OCI-LY3 (cell line): Measurements from ENCODE around the gene TAS2R39.

ENCODE experiments used
- H2AFZ ChIP-seq: fragments of 200-600, 300-600 bp; shearing (Covaris generic); 2 replicates; pipeline ENCODE4 v1.6.0; 2014; ENCODE audit warnings: antibody characterized with exemption, low read depth, low read length
- H3K27ac ChIP-seq: fragments of 200-600, 300-600 bp; sonication (generic); 2 replicates; pipeline ENCODE4 v1.5.1; 2014; ENCODE audit warnings: mild to moderate bottlenecking, low read length, moderate library complexity, mixed read lengths
- H3K27me3 ChIP-seq: fragments of 200-600, 300-600 bp; sonication (generic); 2 replicates; pipeline ENCODE4 v1.6.1; 2014; ENCODE audit warnings: low read depth, low read length, mixed read lengths
- H3K36me3 ChIP-seq: fragments of 200-600, 300-600 bp; sonication (generic); replicated peaks from 2 replicates; pipeline ENCODE3; 2014; ENCODE audit warnings: low read depth, low read length, mixed read lengths
- H3K4me1 ChIP-seq: fragments of 300-600, 200-600 bp; sonication (generic); 2 replicates; pipeline ENCODE4 v1.6.1; 2014; ENCODE audit warnings: low read length, mixed read lengths
- H3K4me2 ChIP-seq: fragments of 200-600, 300-600 bp; sonication (generic); 2 replicates; pipeline ENCODE4 v1.6.1; 2014; ENCODE audit warnings: low read length, mixed read lengths
- H3K4me3 ChIP-seq: fragments of 300-600, 200-600 bp; sonication (generic); 2 replicates; pipeline ENCODE4 v1.5.1; 2014; ENCODE audit warnings: antibody characterized with exemption, mild to moderate bottlenecking, low read length, moderate library complexity
- H3K79me2 ChIP-seq: fragments of 300-600, 200-600 bp; shearing (Covaris generic); 2 replicates; pipeline ENCODE4 v1.6.1; 2014; ENCODE audit warnings: mild to moderate bottlenecking, low read length, mixed read lengths
- H3K9ac ChIP-seq: fragments of 300-600, 200-600 bp; shearing (Covaris generic); 2 replicates; pipeline ENCODE4 v1.6.0; 2014; ENCODE audit warnings: mild to moderate bottlenecking, low read length, moderate library complexity
- H3K9me3 ChIP-seq: fragments of 200-600, 300-600 bp; shearing (Covaris generic); 2 replicates; pipeline ENCODE4 v1.6.1; 2014; ENCODE audit warnings: low read length, mixed read lengths; ENCODE audit not compliant: insufficient read depth
- H4K20me1 ChIP-seq: fragments of 200-600, 300-600 bp; sonication (generic); 2 replicates; pipeline ENCODE4 v1.6.1; 2016; ENCODE audit warnings: low read length, mixed read lengths; ENCODE audit not compliant: insufficient read depth
- CTCF ChIP-seq: fragments of 200-600, 300-600 bp; sonication (generic); IDR thresholded peaks from 2 replicates; pipeline ENCODE4 v1.5.1; 2014; ENCODE audit warnings: antibody characterized with exemption, low read length, low read depth
- EZH2phosphoT487 ChIP-seq: fragments of 200-600 bp; shearing (Covaris generic); IDR thresholded peaks from 2 replicates; pipeline ENCODE4 v1.6.1; 2018; ENCODE audit warnings: antibody characterized with exemption, mixed run types, low read depth

Gene TAS2R39

GRCh38 chr7:143181349-143181748, 1.9 kb upstream of the TAS2R39 start:
- Histone ChIP-seq H2AFZ (no peak overlapping the region), H3K9me3 (peaks cover 10% of the 10 kb centered on the region)

GRCh38 chr7:143185551-143185950, 2.3 kb downstream of the TAS2R39 start:
- no peak overlapping the region for H2AFZ ChIP-seq
- H3K36me3 ChIP-seq, result no peaks in the 10 kb centered on the region
- no peak overlapping the region for H3K4me2 ChIP-seq
- H3K27me3 ChIP-seq, result peaks cover 3% of the 10 kb centered on the region; the same call in 1 of the 2 replicates
- no peak overlapping the region for H3K9ac ChIP-seq
- H3K79me2 ChIP-seq, result no peaks in the 10 kb centered on the region
- TF ChIP-seq EZH2phosphoT487, result no peak
- TF ChIP-seq CTCF, result no peak
- no peak overlapping the region for H3K27ac ChIP-seq
- H4K20me1 ChIP-seq, result no peaks in the 10 kb centered on the region
- no peaks in the 10 kb centered on the region for H3K4me1 ChIP-seq
- no peaks in the 10 kb centered on the region for H3K9me3 ChIP-seq
- no peak overlapping the region for H3K4me3 ChIP-seq

More at GRCh38 chr7:143181349-143181748, 1.9 kb upstream of the TAS2R39 start:
- Histone ChIP-seq H3K4me2 (no peak overlapping the region), H4K20me1 (no peaks in the 10 kb centered on the region), H3K36me3 (no peaks in the 10 kb centered on the region), H3K79me2 (no peaks in the 10 kb centered on the region), H3K4me3 (no peak overlapping the region), H3K27ac (no peak overlapping the region), H3K27me3 (peaks cover 3% of the 10 kb centered on the region; the same call in 1 of the 2 replicates), H3K9ac (no peak overlapping the region), H3K4me1 (no peaks in the 10 kb centered on the region)
- TF ChIP-seq EZH2phosphoT487 (no peak), CTCF (no peak)

- Histone ChIP-seq H3K4me2 (no peak overlapping the region), H3K36me3 (no peaks in the 10 kb centered on the region), H3K79me2 (no peaks in the 10 kb centered on the region), H3K27ac (no peak overlapping the region), H3K9ac (no peak overlapping the region), H2AFZ (no peak overlapping the region), H3K4me3 (no peak overlapping the region), H3K9me3 (no peaks in the 10 kb centered on the region), H4K20me1 (no peaks in the 10 kb centered on the region), H3K4me1 (no peaks in the 10 kb centered on the region), H3K27me3 (peaks cover 3% of the 10 kb centered on the region; the same call in 1 of the 2 replicates)
- TF ChIP-seq EZH2phosphoT487, result no peak
- no peak for TF ChIP-seq CTCF
These were observed 5.8 kb downstream of the TAS2R39 start for GRCh38 chr7:143188994-143189393.

GRCh38 chr7:143193880-143194279, 10.7 kb downstream of the TAS2R39 start:
- no peak overlapping the region for H3K9ac ChIP-seq
- TF ChIP-seq CTCF (no peak), EZH2phosphoT487 (no peak)
- no peak overlapping the region for H3K4me2 ChIP-seq
- peaks cover 2% of the 10 kb centered on the region; the same call in 1 of the 2 replicates for H3K4me1 ChIP-seq
- H2AFZ ChIP-seq, result no peak overlapping the region
- H3K27ac ChIP-seq, result no peak overlapping the region
- H3K9me3 ChIP-seq, result no peaks in the 10 kb centered on the region
- no peak overlapping the region for H3K4me3 ChIP-seq
- no peaks in the 10 kb centered on the region for H3K36me3 ChIP-seq
- no peaks in the 10 kb centered on the region for H3K79me2 ChIP-seq
- no peaks in the 10 kb centered on the region for H3K27me3 ChIP-seq
- no peaks in the 10 kb centered on the region for H4K20me1 ChIP-seq
